ENCODE measurements around the gene SURF1. TPM values are rescaled to one million over a fixed set of nuclear protein-coding genes. Genes with fewer than 3 reads are reported as not detected.
A peak's percentile ranks its signal among the peaks of the same experiment; 100 is the strongest.
"Not testable (repeated sequence)": the region's sequence is repeated elsewhere in the genome, so short reads cannot be mapped to it uniquely, and the experiment has no call there.

The SURF1 gene
- total RNA-seq, 1 donor from 2014 or later: 30.0 TPM

DNA sequence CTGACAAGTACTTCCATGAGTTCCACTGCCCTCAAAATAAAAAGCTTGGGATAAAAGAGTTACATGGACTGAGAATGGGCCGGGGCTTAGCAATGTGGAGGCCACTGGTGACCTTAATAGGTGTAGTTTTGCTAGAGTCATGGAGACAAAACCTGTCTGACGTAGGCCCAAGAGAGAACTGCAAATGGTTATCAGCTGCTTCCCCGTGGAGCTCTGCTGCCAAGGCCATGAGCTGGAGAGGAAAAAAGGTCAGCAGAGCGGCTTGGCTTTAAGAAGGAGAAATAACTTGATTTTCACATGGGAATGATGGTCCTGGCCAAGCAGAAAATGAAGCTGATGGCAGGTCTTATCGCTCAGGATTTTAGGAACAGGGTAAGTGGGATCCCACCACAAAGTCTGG, 16.6 kb downstream of the SURF1 start:
- H3K36me3 Mint-ChIP-seq: peaks cover 9% of the 10 kb centered on the region
- no peak overlapping the region for H3K27ac Mint-ChIP-seq
- no peaks in the 10 kb centered on the region for H3K27me3 Mint-ChIP-seq (ENCODE audit: low read depth)
- no peaks in the 10 kb centered on the region for H3K9me3 Mint-ChIP-seq
- TF ChIP-seq, protein P1, sequence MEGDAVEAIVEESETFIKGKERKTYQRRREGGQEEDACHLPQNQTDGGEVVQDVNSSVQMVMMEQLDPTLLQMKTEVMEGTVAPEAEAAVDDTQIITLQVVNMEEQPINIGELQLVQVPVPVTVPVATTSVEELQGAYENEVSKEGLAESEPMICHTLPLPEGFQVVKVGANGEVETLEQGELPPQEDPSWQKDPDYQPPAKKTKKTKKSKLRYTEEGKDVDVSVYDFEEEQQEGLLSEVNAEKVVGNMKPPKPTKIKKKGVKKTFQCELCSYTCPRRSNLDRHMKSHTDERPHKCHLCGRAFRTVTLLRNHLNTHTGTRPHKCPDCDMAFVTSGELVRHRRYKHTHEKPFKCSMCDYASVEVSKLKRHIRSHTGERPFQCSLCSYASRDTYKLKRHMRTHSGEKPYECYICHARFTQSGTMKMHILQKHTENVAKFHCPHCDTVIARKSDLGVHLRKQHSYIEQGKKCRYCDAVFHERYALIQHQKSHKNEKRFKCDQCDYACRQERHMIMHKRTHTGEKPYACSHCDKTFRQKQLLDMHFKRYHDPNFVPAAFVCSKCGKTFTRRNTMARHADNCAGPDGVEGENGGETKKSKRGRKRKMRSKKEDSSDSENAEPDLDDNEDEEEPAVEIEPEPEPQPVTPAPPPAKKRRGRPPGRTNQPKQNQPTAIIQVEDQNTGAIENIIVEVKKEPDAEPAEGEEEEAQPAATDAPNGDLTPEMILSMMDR (IDR thresholded peaks at IDR 0.05; ENCODE audit: unreplicated experiment): no peak
- H3K4me3 Mint-ChIP-seq: no peak overlapping the region
- DNase-seq (ENCODE audit: low spot score in 2 of 2, unreplicated experiment in 2 of 2): no peak
- peaks cover 6% of the 10 kb centered on the region for H3K4me1 Mint-ChIP-seq

DNA sequence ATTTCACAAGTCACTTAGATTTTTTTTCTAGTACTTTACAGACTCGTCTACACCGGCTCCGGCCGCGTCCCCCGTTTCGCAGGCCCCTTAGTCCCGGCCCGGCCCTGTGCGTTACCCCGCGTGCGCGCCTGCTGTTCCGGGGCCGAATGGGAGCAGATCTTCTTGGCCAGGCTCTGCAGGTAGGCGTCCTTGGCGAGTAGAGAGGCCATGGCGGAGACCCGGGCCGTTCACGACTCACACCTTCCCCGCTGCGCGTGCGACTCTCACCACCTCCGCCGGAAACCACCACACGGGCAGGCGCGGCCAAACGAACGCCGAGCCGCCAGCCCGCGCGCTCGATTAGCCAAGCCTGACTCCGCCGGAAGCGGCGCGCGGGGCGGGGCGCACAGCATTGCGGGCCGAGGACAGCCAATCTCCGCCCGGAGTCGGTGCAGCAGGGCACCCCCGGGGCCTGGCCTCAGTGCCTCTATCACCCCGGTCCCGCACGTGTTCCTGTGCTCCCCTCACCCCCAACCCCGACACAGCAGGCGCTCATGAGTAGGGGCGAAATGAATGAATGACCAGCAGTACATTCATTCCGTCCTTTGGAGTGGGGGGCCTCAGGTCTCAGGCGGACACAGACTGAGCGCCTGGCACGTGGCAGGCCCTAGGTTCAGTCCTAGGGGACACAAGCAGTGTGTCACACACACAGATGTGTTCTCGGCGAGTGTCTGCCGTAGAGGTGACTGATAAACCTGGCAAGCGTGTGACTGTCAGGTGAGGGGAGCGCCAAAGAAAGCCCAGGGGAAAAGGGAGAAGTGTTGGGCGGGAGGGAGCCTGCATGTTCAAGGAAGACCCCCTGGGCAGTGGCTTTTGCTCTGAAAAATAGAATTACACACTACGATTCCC, 20.1 kb downstream of the SURF1 start, which contains the start of gene SURF6:
Gene SURF6 (minus strand): TSS at position 265 of the 888 bp plus-strand sequence. CDS start 56 bp downstream, at position 209.
- TF ChIP-seq, protein P1 (IDR thresholded peaks at IDR 0.05; ENCODE audit: unreplicated experiment): no peak
- Mint-ChIP-seq H3K9me3 (no peaks in the 10 kb centered on the region), H3K27ac (peak within 1 kb of the TSS; percentile 93), H3K4me1 (peaks cover 6% of the 10 kb centered on the region), H3K36me3 (peaks cover 17% of the 10 kb centered on the region), H3K4me3 (peak within 1 kb of the TSS; percentile 92), H3K27me3 (ENCODE audit: low read depth) (no peaks in the 10 kb centered on the region)
- peak; percentile 75 to 87 for DNase-seq (ENCODE audit: low spot score in 2 of 2, unreplicated experiment in 2 of 2)

DNA sequence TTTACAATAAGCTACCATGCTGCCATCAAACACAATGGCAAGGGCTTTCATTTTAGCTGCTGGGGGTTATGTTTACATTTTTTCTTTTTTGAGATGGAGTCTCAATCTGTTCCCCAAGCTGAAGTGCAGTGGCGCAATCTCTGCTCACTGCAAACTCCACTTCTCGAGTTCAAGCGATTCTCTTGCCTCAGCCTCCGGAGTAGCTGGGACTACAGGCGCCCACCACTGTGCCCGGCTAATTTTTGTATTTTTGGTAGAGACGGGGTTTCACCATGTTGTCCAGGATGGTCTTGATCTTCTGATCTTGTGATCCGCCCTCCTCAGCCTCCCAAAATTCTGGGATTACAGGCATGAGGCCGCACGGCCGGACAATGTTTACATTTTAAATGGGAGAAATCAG, 21.4 kb downstream of the SURF1 start:
- peaks cover 20% of the 10 kb centered on the region for H3K36me3 Mint-ChIP-seq
- H3K4me1 Mint-ChIP-seq; DNase-seq (ENCODE audit: low spot score in 2 of 2, unreplicated experiment in 2 of 2); H3K27me3 Mint-ChIP-seq (ENCODE audit: low read depth); H3K9me3 Mint-ChIP-seq: not testable (repeated sequence)
- H3K4me3 Mint-ChIP-seq: peak overlapping the region; percentile 92
- peak overlapping the region; percentile 43 for H3K27ac Mint-ChIP-seq

DNA sequence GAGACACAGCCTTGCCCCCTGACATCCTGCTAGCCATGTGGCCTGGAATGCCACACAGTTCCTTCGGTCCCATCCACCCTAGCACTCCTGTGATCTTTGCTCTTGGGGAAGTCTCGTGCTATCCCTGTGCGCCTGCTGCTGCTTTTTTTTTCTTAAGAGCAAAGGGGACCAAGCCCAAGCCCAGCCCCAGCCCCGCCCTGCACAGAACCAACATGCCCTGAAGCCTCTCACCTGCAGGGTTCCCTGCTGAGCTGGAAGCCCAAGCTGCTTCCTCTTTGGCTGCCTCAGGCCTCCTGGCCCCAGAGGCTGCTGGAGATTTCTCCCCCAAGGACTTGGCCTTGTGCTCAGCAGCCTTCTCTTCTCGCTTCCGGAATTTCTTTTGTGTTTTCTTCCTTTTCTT, 22.1 kb downstream of the SURF1 start:
- Mint-ChIP-seq H3K4me3 (peak overlapping the region; percentile 92), H3K4me1 (peaks cover 6% of the 10 kb centered on the region), H3K27ac (no peak overlapping the region), H3K27me3 (ENCODE audit: low read depth) (no peaks in the 10 kb centered on the region), H3K9me3 (peaks cover under 1% of the 10 kb centered on the region), H3K36me3 (peaks cover 18% of the 10 kb centered on the region)
- no peak for DNase-seq (ENCODE audit: low spot score in 2 of 2, unreplicated experiment in 2 of 2)
- TF ChIP-seq, protein P1 (IDR thresholded peaks at IDR 0.05; ENCODE audit: unreplicated experiment): no peak

DNA sequence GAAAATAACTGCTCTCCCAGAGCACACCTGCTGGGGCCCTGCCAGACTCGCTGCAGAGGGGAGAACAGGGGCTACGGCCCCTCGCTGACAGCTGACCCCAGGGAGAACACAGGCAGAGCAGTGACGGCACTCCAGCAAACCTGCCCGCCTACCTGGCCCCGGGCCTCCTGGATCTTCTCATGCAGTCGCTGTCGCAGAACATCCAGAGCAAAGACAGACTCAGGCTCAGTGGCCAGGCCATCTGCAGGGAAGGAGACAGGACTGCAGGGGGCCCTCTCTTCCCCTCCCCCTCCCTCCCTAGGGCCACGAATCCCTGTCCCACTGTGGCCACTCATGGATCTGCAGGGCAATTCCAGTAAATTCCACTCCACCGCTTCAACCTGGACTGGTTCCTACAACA, 22.7 kb downstream of the SURF1 start:
- H3K27ac Mint-ChIP-seq: no peak overlapping the region
- H3K4me3 Mint-ChIP-seq: no peak overlapping the region
- TF ChIP-seq, protein P1 (IDR thresholded peaks at IDR 0.05; ENCODE audit: unreplicated experiment): no peak
- peaks cover 6% of the 10 kb centered on the region for H3K9me3 Mint-ChIP-seq
- DNase-seq (ENCODE audit: low spot score in 2 of 2, unreplicated experiment in 2 of 2): no peak
- H3K4me1 Mint-ChIP-seq: peaks cover 6% of the 10 kb centered on the region
- peaks cover 24% of the 10 kb centered on the region for H3K36me3 Mint-ChIP-seq
- no peaks in the 10 kb centered on the region for H3K27me3 Mint-ChIP-seq (ENCODE audit: low read depth)

DNA sequence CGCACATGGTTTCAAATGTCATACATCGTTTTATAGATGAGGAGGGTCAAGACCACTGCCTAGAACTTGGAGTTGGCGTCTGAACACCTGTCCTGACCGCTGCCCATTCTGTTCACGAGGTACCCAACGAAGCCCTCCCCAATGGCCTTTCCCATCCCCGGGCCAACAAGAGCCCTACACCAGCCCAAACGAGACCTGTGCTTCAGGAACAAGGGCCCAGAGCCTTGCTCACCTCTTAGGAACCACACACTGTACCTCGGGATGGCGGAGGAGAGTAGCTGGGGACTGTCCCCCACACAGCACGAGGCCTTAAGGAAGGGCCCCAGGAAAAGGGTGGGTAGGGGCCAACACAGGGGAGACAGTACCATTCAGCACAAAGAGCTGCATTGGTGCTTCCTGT, 23.3 kb downstream of the SURF1 start:
- H3K36me3 Mint-ChIP-seq: peaks cover 30% of the 10 kb centered on the region

More for the DNA sequence above, 23.3 kb downstream of the SURF1 start:
- Mint-ChIP-seq H3K27ac (no peak overlapping the region), H3K4me3 (no peak overlapping the region), H3K4me1 (peaks cover 6% of the 10 kb centered on the region), H3K27me3 (ENCODE audit: low read depth) (no peaks in the 10 kb centered on the region), H3K9me3 (peaks cover 10% of the 10 kb centered on the region)
- TF ChIP-seq, protein P1 (IDR thresholded peaks at IDR 0.05; ENCODE audit: unreplicated experiment): no peak
- no peak for DNase-seq (ENCODE audit: low spot score in 2 of 2, unreplicated experiment in 2 of 2)

All from mesothelial cell of epicardium (in vitro differentiated cells).